Naive thymus-derived CD4-positive, alpha-beta T cell (primary cell): ENCODE results near the gene PUSL1. TPM values are rescaled to one million over a fixed set of nuclear protein-coding genes. Genes with fewer than 3 reads are reported as not detected.
A peak's percentile ranks its signal among the peaks of the same experiment; 100 is the strongest.

Experiments
- ATAC-seq: fragments of 150-1000 bp; cut with Tn5 transposase; 2 replicates; pipeline ENCODE4 v1.10.0; 2021; ENCODE audit warnings: mild to moderate bottlenecking, moderate library complexity
- CTCF ChIA-PET: fragments of 350-600 bp; sonication (Branson Sonifier 250); formaldehyde crosslinking; loops from one replicate; lab custom pipeline; 2021; ENCODE audit warnings: antibody characterized with exemption; lab: Charles Lee
- POLR2A ChIA-PET: fragments of 350-600 bp; sonication (Branson Sonifier 250); formaldehyde crosslinking; loops from one replicate; lab custom pipeline; 2021; ENCODE audit warnings: antibody characterized with exemption, inconsistent platforms; lab: Charles Lee
- DNase-seq, 9 donors: peaks; one replicate each; pipeline versions ENCODE4 v3.0.0 to v3.0.0-alpha.2; 2020 to 2022; ENCODE audit warnings: mixed read lengths in 1 of 9
- H3K27ac ChIP-seq: one replicate; pipeline ENCODE4 v1.7.0; 2013; ENCODE audit warnings: mild to moderate bottlenecking, low read depth, low read length, moderate library complexity
- H3K27me3 ChIP-seq, 2 donors: one replicate each; pipeline ENCODE4 v1.7.0; 2013; ENCODE audit warnings: low read length in 2 of 2, mild to moderate bottlenecking in 2 of 2, moderate library complexity in 2 of 2; ENCODE audit not compliant: control insufficient read depth in 2 of 2, insufficient read depth in 2 of 2
- H3K36me3 ChIP-seq, 3 experiments: 1 replicate in 2 of 3; 2 replicates in 1 of 3; pipeline ENCODE4 v1.7.0; 2013; ENCODE audit warnings: low read length in 3 of 3, mild to moderate bottlenecking in 3 of 3, moderate library complexity in 1 of 3; ENCODE audit not compliant: insufficient read depth in 3 of 3, control insufficient read depth in 2 of 3
- H3K4me1 ChIP-seq, 2 donors: one replicate each; pipeline ENCODE4 v1.7.0; 2013; ENCODE audit warnings: low read length in 2 of 2, mild to moderate bottlenecking in 2 of 2, moderate library complexity in 1 of 2; ENCODE audit not compliant: control insufficient read depth in 2 of 2, insufficient read depth in 2 of 2
- H3K4me3 ChIP-seq: 2 replicates; pipeline ENCODE4 v1.7.0; 2013; ENCODE audit warnings: mild to moderate bottlenecking, low read length
- H3K9me3 ChIP-seq, 3 experiments: 1 replicate in 2 of 3; 2 replicates in 1 of 3; pipeline ENCODE4 v1.7.0; 2013; ENCODE audit warnings: low read length in 3 of 3; ENCODE audit not compliant: control insufficient read depth in 2 of 3
- H3K27ac Mint-ChIP-seq, 9 donors: one replicate each; pipeline ENCODE4 v1.8.0; 2020 to 2022; ENCODE audit warnings: mixed read lengths in 9 of 9, mild to moderate bottlenecking in 8 of 9, moderate library complexity in 5 of 9, inconsistent platforms in 2 of 9
- H3K27me3 Mint-ChIP-seq, 5 donors: one replicate each; pipeline ENCODE4 v1.8.0; 2021 to 2022; ENCODE audit warnings: mixed read lengths in 5 of 5, mild to moderate bottlenecking in 1 of 5
- H3K36me3 Mint-ChIP-seq, 5 donors: one replicate each; pipeline ENCODE4 v1.8.0; 2020 to 2022; ENCODE audit warnings: mixed read lengths in 5 of 5, mild to moderate bottlenecking in 3 of 5, inconsistent platforms in 1 of 5
- H3K4me1 Mint-ChIP-seq, 7 donors: one replicate each; pipeline ENCODE4 v1.8.0; 2020 to 2022; ENCODE audit warnings: mixed read lengths in 7 of 7, mild to moderate bottlenecking in 3 of 7, inconsistent platforms in 1 of 7
- H3K4me3 Mint-ChIP-seq, 10 donors: one replicate each; pipeline ENCODE4 v1.8.0; 2020 to 2022; ENCODE audit warnings: mild to moderate bottlenecking in 10 of 10, mixed read lengths in 10 of 10, moderate library complexity in 6 of 10, inconsistent platforms in 2 of 10
- H3K9me3 Mint-ChIP-seq, 11 donors: one replicate each; pipeline ENCODE4 v1.8.0; 2020 to 2022; ENCODE audit warnings: mixed read lengths in 11 of 11, mild to moderate bottlenecking in 4 of 11, inconsistent platforms in 1 of 11, moderate library complexity in 1 of 11
- intact Hi-C, 2 donors: fragments of 100-400 bp; cut with micrococcal nuclease; formaldehyde crosslinking; loops; one replicate each; pipeline ENCODE4 v1.15.1; 2023
- polyA plus RNA-seq, 2 donors: library from polyadenylated mRNA; unstranded; fragments of 300-500 nt; fragmentation: Illumina TruSeq; gene quantifications; one replicate each; pipeline ENCODE4 v1.2.3, GENCODE V29; 2021
- total RNA-seq, 6 experiments: library from RNA in 5 of 6; stranded (reverse) in 5 of 6; gene quantifications; 1 replicate in 5 of 6; 2 replicates in 1 of 6; pipeline ENCODE4 v1.2.3 and lab custom pipeline; 2021 to 2026

The PUSL1 gene
- total and polyA plus RNA-seq, 7 experiments from 2014 or later = 16.2 to 26.1 (median 19.4) TPM

DNA sequence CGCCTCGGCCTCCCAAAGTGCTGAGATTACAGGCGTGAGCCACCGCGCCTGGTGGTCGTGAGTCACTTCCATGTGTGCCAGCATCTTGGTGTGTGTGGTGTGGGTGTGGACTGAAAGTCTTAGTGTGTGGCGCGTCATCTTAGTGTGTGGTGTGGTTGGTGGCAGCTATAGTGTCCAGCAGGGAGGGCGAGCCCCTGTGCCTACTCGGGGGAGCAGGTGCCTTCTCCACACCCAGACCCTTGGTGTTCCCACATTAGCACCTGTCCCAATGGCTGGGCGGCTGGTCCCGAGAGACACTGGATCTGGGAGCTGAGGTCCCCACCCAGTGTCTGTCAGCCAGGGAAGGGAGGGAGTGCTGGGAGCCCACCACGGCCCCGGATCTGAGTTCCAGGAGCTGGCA is 25.4 kb upstream of the PUSL1 start:
- CTCF ChIA-PET = interaction anchor here (0.6 kb wide), 1 partner anchor 508 kb away, joined by 3 read pairs; no protein-coding TSS in a partner anchor
- DNase-seq (no peak), ATAC-seq (peak; percentile 21)

DNA sequence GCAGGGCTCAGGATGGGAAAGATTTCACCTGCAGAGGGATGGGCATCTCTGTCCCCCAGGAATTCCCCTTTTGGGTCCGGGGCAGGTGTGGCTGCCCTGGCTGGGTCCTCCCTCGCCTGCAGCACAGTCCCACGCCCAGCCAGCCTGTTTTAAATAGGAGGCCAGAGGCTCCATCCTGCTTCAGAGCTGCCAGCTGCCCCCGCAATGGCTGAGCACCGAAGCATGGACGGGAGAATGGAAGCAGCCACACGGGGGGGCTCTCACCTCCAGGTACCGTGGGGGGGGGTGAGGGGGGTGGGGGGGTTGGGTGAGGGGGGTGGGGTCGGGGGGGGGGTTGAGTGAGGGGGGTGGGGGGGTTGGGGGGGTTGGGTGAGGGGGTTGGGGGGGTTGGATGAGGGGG is 24.6 kb upstream of the PUSL1 start:
- Histone ChIP-seq H3K9me3 (no peaks in the 10 kb centered on the region), H3K27me3 (no peaks in the 10 kb centered on the region), H3K27ac (no peak overlapping the region), H3K36me3 (no peaks in the 10 kb centered on the region), H3K4me1 (no peaks in the 10 kb centered on the region), H3K4me3 (no peak overlapping the region)
- ChIA-PET CTCF (no interaction called here), POLR2A (no interaction called here)
- peaks cover 0 to 1% (median 0%) of the 10 kb centered on the region in 7 donors for H3K4me1 Mint-ChIP-seq
- no peak overlapping the region for H3K4me3 Mint-ChIP-seq
- DNase-seq (no peak), ATAC-seq (no peak)
- no peak overlapping the region for H3K27ac Mint-ChIP-seq
- intact Hi-C loops = no loop called here
- H3K9me3 Mint-ChIP-seq = no peaks in the 10 kb centered on the region
- H3K27me3 Mint-ChIP-seq = no peaks in the 10 kb centered on the region
- H3K36me3 Mint-ChIP-seq = no peaks in the 10 kb centered on the region

More for the DNA sequence above, 25.4 kb upstream of the PUSL1 start:
- H3K4me3 Mint-ChIP-seq = no peak overlapping the region
- no peak overlapping the region for H3K27ac ChIP-seq
- H3K27me3 Mint-ChIP-seq = no peaks in the 10 kb centered on the region
- peaks cover 0 to 1% (median 0%) of the 10 kb centered on the region in 7 donors for H3K4me1 Mint-ChIP-seq
- no peak overlapping the region for H3K27ac Mint-ChIP-seq
- no peaks in the 10 kb centered on the region for H3K9me3 ChIP-seq
- H3K36me3 ChIP-seq = no peaks in the 10 kb centered on the region
- H3K4me3 ChIP-seq = no peak overlapping the region
- no peaks in the 10 kb centered on the region for H3K36me3 Mint-ChIP-seq
- intact Hi-C loops = no loop called here
- no peaks in the 10 kb centered on the region for H3K9me3 Mint-ChIP-seq
- POLR2A ChIA-PET = no interaction called here
- H3K4me1 ChIP-seq = no peaks in the 10 kb centered on the region
- H3K27me3 ChIP-seq = no peaks in the 10 kb centered on the region

DNA sequence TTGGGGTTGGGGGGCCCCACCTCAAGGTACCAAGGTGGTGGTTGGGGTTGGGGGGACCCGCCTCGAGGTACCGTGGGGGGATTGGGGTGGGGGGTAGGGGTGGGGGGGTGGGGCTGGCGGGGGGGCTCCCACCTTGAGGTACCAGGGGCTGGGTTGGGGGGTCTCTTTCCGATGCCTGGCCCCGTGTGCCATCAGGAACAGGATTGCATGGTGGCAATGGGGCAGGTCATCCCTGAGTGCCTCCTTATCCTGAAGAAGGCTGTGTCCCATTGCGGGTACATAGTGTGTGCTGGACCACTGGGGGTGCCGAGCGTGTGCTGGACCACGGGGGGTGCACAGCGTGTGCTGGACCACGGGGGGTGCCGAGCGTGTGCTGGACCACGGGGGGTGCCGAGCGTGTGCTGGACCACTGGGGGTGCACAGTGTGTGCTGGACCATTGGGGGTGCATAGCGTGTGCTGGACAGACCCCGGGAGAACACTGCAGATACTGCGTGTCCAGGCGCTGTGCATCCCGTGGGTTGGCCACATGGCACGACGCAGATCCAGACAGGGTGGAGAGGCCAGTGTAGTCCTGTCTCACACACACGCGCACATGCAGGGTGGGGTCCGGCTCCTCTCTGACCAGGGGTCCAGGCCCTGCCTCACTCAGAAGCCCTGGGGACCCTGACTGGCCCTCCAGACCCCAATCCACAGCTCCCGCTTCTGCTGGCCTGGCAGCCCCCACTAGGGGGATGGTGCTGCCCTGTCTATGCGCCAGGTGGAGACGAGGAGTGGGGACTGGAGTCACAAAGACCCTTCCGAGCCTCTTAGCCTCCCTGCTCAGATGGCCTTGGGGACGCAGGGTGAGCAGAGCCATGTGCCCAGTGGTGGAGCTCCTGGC is 23.9 kb upstream of the PUSL1 start:
- DNase-seq = no peak
- intact Hi-C loops = no loop called here
- no peak for ATAC-seq
- H3K27me3 ChIP-seq = no peaks in the 10 kb centered on the region
- no peak overlapping the region for H3K4me3 ChIP-seq
- no peaks in the 10 kb centered on the region for H3K4me1 ChIP-seq
- H3K9me3 Mint-ChIP-seq = no peaks in the 10 kb centered on the region
- POLR2A ChIA-PET = interaction anchor here (0.7 kb wide), 1 partner anchor 181 kb away, joined by 3 read pairs; no protein-coding TSS in a partner anchor
- H3K4me3 Mint-ChIP-seq = no peak overlapping the region
- no peak overlapping the region for H3K27ac ChIP-seq
- H3K27me3 Mint-ChIP-seq = no peaks in the 10 kb centered on the region
- no peak overlapping the region for H3K27ac Mint-ChIP-seq
- H3K9me3 ChIP-seq = no peaks in the 10 kb centered on the region
- CTCF ChIA-PET = no interaction called here
- no peaks in the 10 kb centered on the region for H3K4me1 Mint-ChIP-seq
- no peaks in the 10 kb centered on the region for H3K36me3 Mint-ChIP-seq
- no peaks in the 10 kb centered on the region for H3K36me3 ChIP-seq

DNA sequence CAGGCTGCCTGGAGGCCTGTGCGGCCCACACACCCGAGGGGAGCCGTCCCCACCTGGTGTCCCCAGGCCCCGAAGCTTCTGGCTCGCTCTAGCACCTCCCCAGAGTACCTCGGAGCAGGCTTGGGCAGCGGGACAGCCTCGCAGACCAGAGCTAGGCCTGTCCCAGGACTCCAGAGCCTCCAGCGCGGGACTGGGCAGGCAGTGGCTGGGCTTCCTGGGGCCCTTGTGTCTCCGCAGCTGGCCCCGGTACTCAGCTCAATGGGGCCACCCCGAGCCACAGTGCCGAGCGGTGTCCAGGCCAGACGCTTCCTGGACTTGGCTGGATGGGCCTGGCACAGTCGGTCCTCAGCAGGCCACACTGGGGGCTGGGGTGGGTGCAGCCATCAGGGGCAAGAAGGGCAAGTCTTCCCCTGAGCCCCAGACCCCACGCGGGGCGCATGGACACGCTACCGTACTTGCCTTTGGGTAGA is 23.3 kb upstream of the PUSL1 start:
- intact Hi-C loops = no loop called here
- H3K4me1 Mint-ChIP-seq = peaks cover 0 to 2% (median 0%) of the 10 kb centered on the region in 7 donors
- H3K36me3 Mint-ChIP-seq = peaks cover 0 to 1% (median 0%) of the 10 kb centered on the region in 5 donors
- H3K27me3 Mint-ChIP-seq = no peaks in the 10 kb centered on the region
- ATAC-seq (no peak), DNase-seq (no peak)
- Histone ChIP-seq H3K27me3 (no peaks in the 10 kb centered on the region), H3K4me3 (no peak overlapping the region), H3K4me1 (no peaks in the 10 kb centered on the region), H3K27ac (no peak overlapping the region), H3K9me3 (no peaks in the 10 kb centered on the region), H3K36me3 (no peaks in the 10 kb centered on the region)
- no peaks in the 10 kb centered on the region for H3K9me3 Mint-ChIP-seq
- no peak overlapping the region for H3K4me3 Mint-ChIP-seq
- POLR2A ChIA-PET = interaction anchor here (0.7 kb wide), 1 partner anchor 181 kb away, joined by 3 read pairs; no protein-coding TSS in a partner anchor
- CTCF ChIA-PET = no interaction called here
- H3K27ac Mint-ChIP-seq = no peak overlapping the region

DNA sequence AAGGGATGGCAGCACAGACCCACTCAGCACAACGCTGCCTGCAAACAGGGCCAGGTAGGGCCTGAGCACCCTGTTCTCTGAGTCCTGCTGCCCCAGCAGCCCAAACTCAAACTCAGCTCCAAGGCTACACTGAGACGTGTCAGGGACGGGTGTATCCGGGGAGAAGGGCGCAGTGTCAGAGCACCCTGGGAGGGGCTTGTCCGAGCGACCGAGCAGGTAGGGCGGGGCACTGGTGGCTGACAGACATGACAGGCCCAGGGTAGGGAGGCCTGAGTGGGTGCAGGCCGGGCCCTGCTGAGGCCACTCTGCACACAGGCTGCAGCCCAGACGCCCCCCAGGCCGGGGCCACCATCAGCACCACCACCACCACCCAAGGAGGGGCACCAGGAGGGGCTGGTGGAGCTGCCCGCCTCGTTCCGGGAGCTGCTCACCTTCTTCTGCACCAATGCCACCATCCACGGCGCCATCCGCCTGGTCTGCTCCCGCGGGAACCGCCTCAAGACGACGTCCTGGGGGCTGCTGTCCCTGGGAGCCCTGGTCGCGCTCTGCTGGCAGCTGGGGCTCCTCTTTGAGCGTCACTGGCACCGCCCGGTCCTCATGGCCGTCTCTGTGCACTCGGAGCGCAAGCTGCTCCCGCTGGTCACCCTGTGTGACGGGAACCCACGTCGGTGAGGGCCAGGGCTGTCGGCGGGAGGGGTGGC is 22.6 kb upstream of the PUSL1 start:
- peaks cover 0 to 2% (median 0%) of the 10 kb centered on the region in 5 donors for H3K36me3 Mint-ChIP-seq
- POLR2A ChIA-PET = no interaction called here

GRCh38 chr1:1286313-1287261 is 21.8 kb upstream of the PUSL1 start:
- Histone ChIP-seq H3K27ac (no peak overlapping the region), H3K27me3 (no peaks in the 10 kb centered on the region), H3K9me3 (no peaks in the 10 kb centered on the region), H3K36me3 (no peaks in the 10 kb centered on the region), H3K4me3 (no peak overlapping the region), H3K4me1 (no peaks in the 10 kb centered on the region)
- Mint-ChIP-seq H3K9me3 (no peaks in the 10 kb centered on the region), H3K4me3 (no peak overlapping the region), H3K27ac (no peak overlapping the region), H3K27me3 (no peaks in the 10 kb centered on the region), H3K4me1 (peaks cover 0 to 2% (median 0%) of the 10 kb centered on the region in 7 donors), H3K36me3 (peaks cover 0 to 2% (median 0%) of the 10 kb centered on the region in 5 donors)
- DNase-seq (no peak), ATAC-seq (no peak)
- intact Hi-C loops = no loop called here
- POLR2A ChIA-PET = no interaction called here
- CTCF ChIA-PET = no interaction called here

More for the DNA sequence above, 22.6 kb upstream of the PUSL1 start:
- Histone ChIP-seq H3K9me3 (no peaks in the 10 kb centered on the region), H3K4me3 (no peak overlapping the region), H3K36me3 (no peaks in the 10 kb centered on the region), H3K4me1 (no peaks in the 10 kb centered on the region), H3K27ac (no peak overlapping the region), H3K27me3 (no peaks in the 10 kb centered on the region)
- Mint-ChIP-seq H3K27ac (no peak overlapping the region), H3K9me3 (no peaks in the 10 kb centered on the region), H3K4me1 (peaks cover 0 to 2% (median 0%) of the 10 kb centered on the region in 7 donors), H3K27me3 (no peaks in the 10 kb centered on the region), H3K4me3 (no peak overlapping the region)
- intact Hi-C loops = no loop called here
- ATAC-seq (no peak), DNase-seq (no peak)
- CTCF ChIA-PET = no interaction called here
